ENCODE results near the gene CASP10. TPM values are rescaled to one million over a fixed set of nuclear protein-coding genes. Genes with fewer than 3 reads are reported as not detected.
A peak's percentile ranks its signal among the peaks of the same experiment; 100 is the strongest.
"Not testable (repeated sequence)": the region's sequence is repeated elsewhere in the genome, so short reads cannot be mapped to it uniquely, and the experiment has no call there.

CASP10 gene
- total RNA-seq, 1 donor from 2014 or later: 5.4 TPM

- no peak for DNase-seq (ENCODE audit: low spot score)
- no peak for ATAC-seq
These were observed 28.1 kb upstream of the CASP10 start for GRCh38 chr2:201154615-201155399.

- ATAC-seq (no peak), DNase-seq (ENCODE audit: low spot score) (no peak)
These were observed 26.9 kb upstream of the CASP10 start for GRCh38 chr2:201156036-201156435.

- DNase-seq (ENCODE audit: low spot score) (no peak), ATAC-seq (no peak)
These were observed 26.3 kb upstream of the CASP10 start for GRCh38 chr2:201156640-201157039.

GRCh38 chr2:201157694-201158093 is 25.2 kb upstream of the CASP10 start:
- no peak for DNase-seq (ENCODE audit: low spot score)
- peak; percentile 10 for ATAC-seq

GRCh38 chr2:201158111-201158929 is 24.6 kb upstream of the CASP10 start:
- ATAC-seq (peak; percentile 81), DNase-seq (ENCODE audit: low spot score) (no peak)

GRCh38 chr2:201164166-201164565 is 18.8 kb upstream of the CASP10 start:
- DNase-seq (ENCODE audit: low spot score): no peak
- ATAC-seq: no peak

GRCh38 chr2:201167546-201167945 is 15.4 kb upstream of the CASP10 start:
- DNase-seq (ENCODE audit: low spot score) (no peak), ATAC-seq (peak; percentile 16)

GRCh38 chr2:201168496-201168895 is 14.4 kb upstream of the CASP10 start:
- ATAC-seq; DNase-seq (ENCODE audit: low spot score): not testable (repeated sequence)

GRCh38 chr2:201171259-201171814 is 11.6 kb upstream of the CASP10 start:
- ATAC-seq (peak; percentile 18), DNase-seq (ENCODE audit: low spot score) (no peak)

- peak; percentile 44 for ATAC-seq
- no peak for DNase-seq (ENCODE audit: low spot score)
These were observed 10.7 kb upstream of the CASP10 start for GRCh38 chr2:201172279-201172678.

- DNase-seq (ENCODE audit: low spot score) (no peak), ATAC-seq (no peak)
These were observed 8.3 kb upstream of the CASP10 start for GRCh38 chr2:201174687-201175086.

- DNase-seq (ENCODE audit: low spot score) (no peak), ATAC-seq (no peak)
These were observed 6.9 kb upstream of the CASP10 start for GRCh38 chr2:201176081-201176481.

GRCh38 chr2:201180010-201180409 is 2.9 kb upstream of the CASP10 start:
- ATAC-seq: no peak
- no peak for DNase-seq (ENCODE audit: low spot score)

- DNase-seq (ENCODE audit: low spot score) (no peak), ATAC-seq (peak; percentile 47)
These were observed 405 bp downstream of the CASP10 start for GRCh38 chr2:201183365-201183727.

- not testable (repeated sequence) for DNase-seq (ENCODE audit: low spot score); ATAC-seq
These were observed 894 bp downstream of the CASP10 start for GRCh38 chr2:201183835-201184234.

- not testable (repeated sequence) for DNase-seq (ENCODE audit: low spot score); ATAC-seq
These were observed 1.3 kb downstream of the CASP10 start for GRCh38 chr2:201184248-201184647.

- DNase-seq (ENCODE audit: low spot score) (no peak), ATAC-seq (no peak)
These were observed 2.9 kb downstream of the CASP10 start for GRCh38 chr2:201185863-201186262.

GRCh38 chr2:201186982-201187381 is 4.0 kb downstream of the CASP10 start:
- DNase-seq (ENCODE audit: low spot score) (no peak), ATAC-seq (no peak)

GRCh38 chr2:201188449-201188848 is 5.5 kb downstream of the CASP10 start:
- ATAC-seq (no peak), DNase-seq (ENCODE audit: low spot score) (no peak)

GRCh38 chr2:201191132-201191875 is 8.4 kb downstream of the CASP10 start:
- ATAC-seq (peak; percentile 95), DNase-seq (ENCODE audit: low spot score) (peak; percentile 58)

GRCh38 chr2:201194097-201194496 is 11.2 kb downstream of the CASP10 start:
- ATAC-seq (peak; percentile 56), DNase-seq (ENCODE audit: low spot score) (no peak)

All from left lobe of liver (tissue), 2 donors.